ENCODE results near the gene MUC22. TPM values are rescaled to one million over a fixed set of nuclear protein-coding genes. Genes with fewer than 3 reads are reported as not detected.

The MUC22 gene
- polyA plus RNA-seq, 2 of the 4 experiments (the other 2 are of a cell fraction) = not detected

DNA sequence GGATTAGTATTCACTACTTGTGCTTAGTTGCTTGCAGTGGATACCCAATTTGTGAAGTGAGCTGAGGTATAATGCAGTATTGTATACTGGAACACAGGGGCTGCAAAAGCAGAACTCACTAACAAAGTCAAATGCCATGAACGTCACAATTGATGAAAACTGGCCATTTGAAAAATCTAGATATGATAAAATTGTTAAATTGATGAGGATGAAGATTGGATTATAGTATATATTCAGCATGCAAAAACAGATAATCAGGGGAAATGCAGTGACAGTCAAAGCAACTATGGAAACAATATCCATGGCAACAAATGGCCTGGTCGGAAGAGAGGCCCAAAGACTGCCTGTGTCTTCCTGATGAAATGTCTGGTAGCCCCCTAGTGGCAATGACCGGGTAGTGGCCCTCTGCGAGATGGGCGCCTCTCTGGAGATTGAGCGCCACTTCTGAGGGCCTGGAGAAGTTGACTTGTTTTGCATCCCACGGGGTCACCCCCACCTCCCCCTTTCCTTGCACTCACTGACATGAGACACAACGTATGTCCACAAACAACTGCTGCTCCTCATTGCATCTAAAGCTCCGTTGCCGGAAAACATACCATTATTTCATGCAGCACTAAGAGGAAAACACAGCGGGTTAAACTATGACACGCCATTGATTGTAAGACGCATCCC, 58.5 kb downstream of the MUC22 start:
- Histone ChIP-seq H3K4me2 (no peak overlapping the region), H3K4me3 (no peak overlapping the region), H3K4me1 (peaks cover 12% of the 10 kb centered on the region), H3K27ac (no peak overlapping the region), H3K9me3 (no peaks in the 10 kb centered on the region)
- ATAC-seq (peak; percentile 90 to 95), DNase-seq (ENCODE audit: low read depth in 1 of 2, low spot score in 1 of 2) (peak; percentile 59 to 80), FAIRE-seq (no peak)
- TF ChIP-seq FOXS1 (CRISPR knock-in tag; IDR thresholded peaks at IDR 0.05) (no peak), SMC3 (IDR thresholded peaks at IDR 0.05) (peak; percentile 77), RAD21 (conservative IDR thresholded peaks at IDR 0.05 in 1 of 2, IDR thresholded peaks at IDR 0.05 in 1 of 2) (peak; percentile 65 to 66), CTCF (IDR thresholded peaks at IDR 0.05) (peak; percentile 62)
- ChIA-PET CTCF (interaction anchor here (0.9 to 8.3 kb wide), 24 partner anchors 8 to 339 kb away, joined by 3 to 143 read pairs (median 4); partner anchors contain the start of genes GTF2H4, MUC22, MUCL3 and SFTA2), POLR2A (no interaction called here)
- WGBS (ENCODE audit: missing lambda C conversion rate) = 61% methylated on average over 8 of the region's 13 CpGs

DNA sequence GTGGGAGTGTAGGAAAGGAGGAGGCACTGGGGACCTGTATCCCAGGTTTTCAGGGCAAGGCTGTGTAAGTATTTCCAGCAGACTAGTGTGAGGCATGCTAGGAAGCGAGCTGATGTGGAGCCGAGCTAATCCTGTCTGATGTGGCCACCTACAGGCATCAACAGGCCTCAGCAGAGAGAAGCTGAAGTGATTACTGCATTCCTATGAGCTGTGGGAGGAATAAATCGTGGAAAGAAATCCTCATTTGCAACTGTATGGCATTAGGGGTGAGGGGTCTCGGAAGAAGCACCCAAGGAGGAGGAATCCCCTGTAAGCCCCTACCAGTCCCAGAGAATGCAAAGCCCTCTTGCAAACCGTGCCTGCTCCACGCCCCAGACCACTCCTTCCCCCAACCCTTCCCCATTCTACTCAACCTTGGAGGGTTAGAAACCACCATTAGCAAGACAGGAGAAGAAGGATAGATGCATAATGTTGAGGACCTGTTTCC, 60.5 kb downstream of the MUC22 start:
- FAIRE-seq (no peak), ATAC-seq (peak; percentile 98 to 99), DNase-seq (ENCODE audit: low read depth in 1 of 2, low spot score in 1 of 2) (peak; percentile 47 to 75)
- ChIA-PET CTCF (interaction anchor here (0.7 to 8.3 kb wide), 30 partner anchors 10 to 392 kb away, joined by 3 to 143 read pairs (median 5); partner anchors contain the start of genes GTF2H4, MUCL3 and VARS2), POLR2A (interaction anchor here (1.0 to 1.4 kb wide), 2 partner anchors 155 to 157 kb away, joined by 7 to 10 read pairs; partner anchors contain the start of gene VARS2)
- WGBS (ENCODE audit: missing lambda C conversion rate) = 25% methylated on average over 6 of the region's 6 CpGs
- H3K4me1 ChIP-seq = peaks cover 12% of the 10 kb centered on the region
- H3K4me2 ChIP-seq = no peak overlapping the region
- H3K9me3 ChIP-seq = no peaks in the 10 kb centered on the region
- H3K4me3 ChIP-seq = no peak overlapping the region
- H3K27ac ChIP-seq = 0 out of 6 replicates have a peak overlapping the region, but pooled peaks of 1 of the 2 experiments have one; percentile 16
- peak; percentile 72 to 79 for TF ChIP-seq RAD21 (conservative IDR thresholded peaks at IDR 0.05 in 1 of 2, IDR thresholded peaks at IDR 0.05 in 1 of 2)
- peak; percentile 55 for TF ChIP-seq CTCF (IDR thresholded peaks at IDR 0.05)
- no peak for TF ChIP-seq PBX3 (IDR thresholded peaks at IDR 0.05)
- peak; percentile 68 for TF ChIP-seq SMC3 (IDR thresholded peaks at IDR 0.05)

GRCh38 chr6:31074401-31074800, 64.1 kb downstream of the MUC22 start:
- CTCF ChIA-PET = interaction anchor here (0.6 to 5.0 kb wide), 3 partner anchors 13 to 399 kb away, joined by 3 to 49 read pairs (median 15); partner anchors contain the start of gene VARS2
- DNase-seq (ENCODE audit: low read depth in 1 of 2, low spot score in 1 of 2) (no peak), FAIRE-seq (no peak), ATAC-seq (no peak)
- Histone ChIP-seq H3K4me1 (peaks cover 12% of the 10 kb centered on the region), H3K4me3 (no peak overlapping the region), H3K4me2 (no peak overlapping the region), H3K27ac (no peak overlapping the region), H3K9me3 (no peaks in the 10 kb centered on the region)
- TF ChIP-seq ZFP36 (IDR thresholded peaks at IDR 0.05; ENCODE audit: borderline replicate concordance, partially characterized antibody) = no peak
- TF ChIP-seq KDM5A (IDR thresholded peaks at IDR 0.05) = no peak
- TF ChIP-seq MAX (IDR thresholded peaks at IDR 0.05) = no peak
- no peak for TF ChIP-seq HOXB13 (CRISPR knock-in tag; IDR thresholded peaks at IDR 0.05; ENCODE audit: low read depth)
- TF ChIP-seq POLR2AphosphoS2 (conservative IDR thresholded peaks at IDR 0.05; ENCODE audit: low read length) = no peak
- no peak for TF ChIP-seq ZSCAN20 (CRISPR knock-in tag; IDR thresholded peaks at IDR 0.05)
- no peak for TF ChIP-seq RARB (CRISPR knock-in tag; IDR thresholded peaks at IDR 0.05)
- no peak for TF ChIP-seq RFX5 (IDR thresholded peaks at IDR 0.05)
- TF ChIP-seq ESRRA (IDR thresholded peaks at IDR 0.05; ENCODE audit: borderline replicate concordance, low read length) = no peak
- no peak for TF ChIP-seq NPAS2 (CRISPR knock-in tag; IDR thresholded peaks at IDR 0.05; ENCODE audit: borderline replicate concordance)
- TF ChIP-seq KDM1A (IDR thresholded peaks at IDR 0.05; ENCODE audit: low read depth) = no peak
- TF ChIP-seq JUN (IDR thresholded peaks at IDR 0.05) = no peak
- no peak for TF ChIP-seq HOXB5 (CRISPR knock-in tag; IDR thresholded peaks at IDR 0.05)
- no peak for TF ChIP-seq RCOR1 (IDR thresholded peaks at IDR 0.05; ENCODE audit: low read depth, low read length)
- POLR2A ChIA-PET = no interaction called here
- 86% methylated on average over 4 of the region's 4 CpGs for WGBS (ENCODE audit: missing lambda C conversion rate)

Data from A549 (cell line).